Pancreas (tissue), 10 donors: ENCODE data around the gene TTC38. TPM values are rescaled to one million over a fixed set of nuclear protein-coding genes. Genes with fewer than 3 reads are reported as not detected.

Experiments
- ATAC-seq, 4 donors: fragments of 200-7000 bp; cut with Tn5 transposase; one replicate each; pipeline versions ENCODE4 v1.8.0 to v1.9.1; 2020; ENCODE audit warnings: mild to moderate bottlenecking in 4 of 4, moderate library complexity in 4 of 4
- DNase-seq, 6 donors: peaks; one replicate each; pipeline ENCODE4 v3.0.0-alpha.2; 2020
- FAIRE-seq: peaks from 2 replicates; lab custom pipeline; 2012; peaks lifted over from hg19 to GRCh38; lab: Jason Lieb, UNC
- H3K27ac ChIP-seq, 4 donors: fragments of 200-600 bp; sonication (generic); 1 replicate in 3 of 4; 2 replicates in 1 of 4; pipeline versions ENCODE4 v1.5.0 to v1.8.0; 2020
- H3K27me3 ChIP-seq, 4 donors: fragments of 200-600 bp; one replicate each; pipeline ENCODE4 v1.8.0; 2021
- H3K36me3 ChIP-seq, 3 donors: fragments of 200-600 bp; sonication (generic) in 1 of 3; one replicate each; pipeline versions ENCODE4 v1.5.0 to v1.8.0; 2020 to 2021
- H3K4me1 ChIP-seq, 3 donors: fragments of 200-600 bp; one replicate each; pipeline ENCODE4 v1.8.0; 2021
- H3K4me3 ChIP-seq, 4 donors: fragments of 200-600 bp; sonication (generic) in 2 of 4; one replicate each; pipeline versions ENCODE4 v1.5.0 to v1.8.0; 2020 to 2021
- H3K9me3 ChIP-seq, 4 donors: fragments of 200-600 bp; one replicate each; pipeline ENCODE4 v1.8.0; 2021
- CTCF ChIP-seq, 4 donors: fragments of 200-600 bp; sonication (generic) in 3 of 4; IDR thresholded peaks; one replicate each; pipeline versions ENCODE4 v1.5.0 to v1.8.0; 2021; ENCODE audit warnings: antibody characterized with exemption in 4 of 4
- WGBS, 2 donors: extraction: QIAGEN DNeasy Blood & Tissue Kit; methylation state at CpG; one replicate each; pipeline ENCODE4 v1.1.7; 2013; 5-methylcytosine and 5-hydroxymethylcytosine counted together
- intact Hi-C, 3 donors: fragments of 100-400 bp; cut with DNase I; formaldehyde crosslinking; loops; one replicate each; pipeline versions ENCODE4 v1.11.1 to v1.14.2; 2022
- polyA plus RNA-seq, 2 donors: library from polyadenylated mRNA; stranded (reverse); fragments of 200-250 nt; gene quantifications; one replicate each; pipeline ENCODE4 v1.2.3, GENCODE V29; 2013
- total RNA-seq, 6 donors: library from RNA; stranded (reverse); fragmentation: NEBNext Ultra II Directional in 4 of 6; extraction: Animal tissue kit (Norgen Biotek cat#: 25700) in 4 of 6; gene quantifications; one replicate each; pipeline versions ENCODE4 v1.2.1 to v1.2.4, GENCODE V29; 2021 to 2023
- donor health status: healthy with polysubstance abuse.
- donor health status: DM: no; HTN: no; CAD: no; lungs with moderate emphysema.
- donor health status: DM: no; HTN: no; CAD: no.
- donor health status: control.
- donor health status: control.
- donor health status: Bipolar disorder and iron deficiency.
- donor health status: DM: yes; HTN: yes; CAD: no.
- donor health status: DM: no; HTN: no; CAD: no.
- donor health status: DM: no; HTN: no; CAD: no.
- donor health status: DM: yes; HTN: yes; CAD: no.

Gene TTC38
- total and polyA plus RNA-seq, 8 donors: 18.6 to 32.8 (median 23.3) TPM

- TF ChIP-seq CTCF (IDR thresholded peaks at IDR 0.05): no peak
- ATAC-seq (peak in 3 of 4 donors; percentile 7 to 66 (median 52)), FAIRE-seq (no peak)
Measured at GRCh38 chr22:46280999-46281623, 13.3 kb downstream of the TTC38 start.

GRCh38 chr22:46281866-46282678 lies 14.3 kb downstream of the TTC38 start:
- no peak overlapping the region for H3K4me3 ChIP-seq
- H3K4me1 ChIP-seq: peaks cover 0 to 5% (median 3%) of the 10 kb centered on the region in 3 donors
- intact Hi-C loops: no loop called here
- no peak for TF ChIP-seq CTCF (IDR thresholded peaks at IDR 0.05)
- no peak for ATAC-seq
- 96 to 97% methylated on average over 13 of the region's 13 CpGs for WGBS, 2 donors
- no peak for FAIRE-seq
- no peaks in the 10 kb centered on the region for H3K27me3 ChIP-seq
- no peak overlapping the region for H3K27ac ChIP-seq
- H3K9me3 ChIP-seq: no peaks in the 10 kb centered on the region
- H3K36me3 ChIP-seq: peaks cover 5 to 72% (median 30%) of the 10 kb centered on the region in 3 donors
- DNase-seq: no peak

More at GRCh38 chr22:46280999-46281623, 13.3 kb downstream of the TTC38 start:
- no peak overlapping the region for H3K4me3 ChIP-seq
- H3K9me3 ChIP-seq: no peaks in the 10 kb centered on the region
- H3K4me1 ChIP-seq: no peaks in the 10 kb centered on the region
- DNase-seq: no peak
- 87 to 88% methylated on average over 19 of the region's 19 CpGs for WGBS, 2 donors
- intact Hi-C loops: no loop called here
- H3K27ac ChIP-seq: no peak overlapping the region
- H3K27me3 ChIP-seq: no peaks in the 10 kb centered on the region
- peaks cover 5 to 75% (median 33%) of the 10 kb centered on the region in 3 donors for H3K36me3 ChIP-seq

GRCh38 chr22:46286006-46286405 lies 18.2 kb downstream of the TTC38 start:
- intact Hi-C loops: no loop called here
- Histone ChIP-seq H3K9me3 (no peaks in the 10 kb centered on the region), H3K27ac (no peak overlapping the region), H3K27me3 (no peaks in the 10 kb centered on the region), H3K4me3 (no peak overlapping the region), H3K36me3 (peaks cover 0 to 40% (median 13%) of the 10 kb centered on the region in 3 donors), H3K4me1 (peaks cover 0 to 15% (median 8%) of the 10 kb centered on the region in 3 donors)
- WGBS, 2 donors: 97 to 98% methylated on average over 3 of the region's 3 CpGs
- TF ChIP-seq CTCF (IDR thresholded peaks at IDR 0.05): no peak
- DNase-seq: no peak
- FAIRE-seq: no peak
- no peak for ATAC-seq

- peaks cover 0 to 35% (median 13%) of the 10 kb centered on the region in 3 donors for H3K36me3 ChIP-seq
Measured at GRCh38 chr22:46286941-46287872, 19.4 kb downstream of the TTC38 start.

More at GRCh38 chr22:46286941-46287872, 19.4 kb downstream of the TTC38 start:
- intact Hi-C loops: no loop called here
- H3K27ac ChIP-seq: peak overlapping the region; percentile 31 to 52 (median 49)
- FAIRE-seq (no peak), DNase-seq (peak; percentile 71 to 93 (median 86)), ATAC-seq (peak; percentile 82 to 93 (median 92))
- H3K4me1 ChIP-seq: peaks cover 0 to 15% (median 8%) of the 10 kb centered on the region in 3 donors
- H3K9me3 ChIP-seq: no peaks in the 10 kb centered on the region
- no peak overlapping the region for H3K4me3 ChIP-seq
- H3K27me3 ChIP-seq: no peaks in the 10 kb centered on the region
- WGBS, 2 donors: 54 to 63% methylated on average over 15 of the region's 15 CpGs
- TF ChIP-seq CTCF (IDR thresholded peaks at IDR 0.05): no peak
